Kasumi-1 (cell line): ENCODE results near the gene CREG2.
A peak's percentile ranks its signal among the peaks of the same experiment; 100 is the strongest.
"Not testable (repeated sequence)": the region's sequence is repeated elsewhere in the genome, so short reads cannot be mapped to it uniquely, and the experiment has no call there.

Source experiments
- DNase-seq, 2 experiments: peaks; one replicate each; lab custom pipeline; 2025; lab: John Stamatoyannopoulos, UW

The CREG2 gene

GRCh38 chr2:101371636-101372035, 15.7 kb downstream of the CREG2 start:
- no peak for DNase-seq

DNA sequence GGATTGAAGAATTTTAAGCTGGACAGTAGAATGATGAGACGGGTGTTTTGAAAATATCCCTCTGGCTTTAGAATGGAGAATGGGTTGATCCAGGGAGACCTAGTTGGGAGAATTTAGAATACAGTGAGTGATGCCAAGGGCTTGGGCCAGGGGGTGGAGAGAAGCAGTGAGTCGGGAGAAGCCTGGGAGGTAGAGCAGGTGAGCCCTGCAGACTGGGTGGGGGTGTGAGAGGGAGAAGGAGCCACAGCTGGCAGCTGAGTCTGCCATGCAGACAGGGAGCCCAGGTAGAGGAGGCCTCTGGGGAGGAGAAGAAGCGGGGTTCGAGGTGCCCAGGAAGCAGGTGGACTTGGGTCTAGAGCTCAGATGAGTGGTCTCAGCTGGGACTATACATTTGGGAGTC, 18.2 kb downstream of the CREG2 start:
- no peak for DNase-seq

- DNase-seq: no peak
Observed at GRCh38 chr2:101368376-101368775, 18.9 kb downstream of the CREG2 start.

GRCh38 chr2:101367508-101367907, 19.8 kb downstream of the CREG2 start:
- DNase-seq: no peak

DNA sequence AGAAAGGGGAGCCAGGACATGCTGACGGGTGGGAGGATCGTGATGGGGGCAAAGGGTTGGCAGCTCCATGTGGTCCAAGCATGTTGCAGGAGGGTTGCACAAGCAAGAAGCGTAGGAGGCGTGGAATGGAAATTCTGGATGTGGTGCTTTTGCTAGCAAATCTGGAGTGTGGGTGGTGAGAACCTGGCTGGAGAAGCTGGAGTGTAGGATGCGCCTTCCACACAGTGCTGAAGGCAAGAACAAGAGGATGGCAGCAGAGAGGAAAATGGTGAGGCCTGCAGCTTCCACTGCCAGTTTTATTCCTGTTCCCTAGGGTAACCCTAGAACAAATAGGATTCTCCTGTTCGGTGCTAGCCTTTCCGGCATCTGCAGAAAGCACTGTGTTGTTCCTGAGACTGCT, 22.4 kb downstream of the CREG2 start:
- no peak for DNase-seq

DNA sequence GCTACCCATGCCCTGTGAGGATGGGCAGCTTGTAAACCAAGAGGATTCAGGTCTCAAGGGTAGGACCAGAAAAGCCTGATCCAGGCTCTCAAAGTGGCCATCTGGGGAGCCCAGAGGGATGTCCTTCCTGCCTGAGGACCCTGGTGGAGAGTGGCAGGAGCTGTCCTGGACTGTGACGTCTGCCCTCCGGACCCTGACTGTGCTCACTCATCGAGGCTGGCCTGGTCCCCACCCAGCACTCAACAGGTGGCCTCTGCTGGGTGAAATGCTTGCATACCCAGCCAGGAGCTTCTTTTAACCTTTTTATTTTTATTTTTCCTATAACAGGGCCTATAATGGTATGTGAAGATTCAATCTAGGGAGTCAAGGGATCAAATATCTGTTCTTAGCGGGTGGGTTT, 24.5 kb downstream of the CREG2 start:
- DNase-seq: no peak

DNA sequence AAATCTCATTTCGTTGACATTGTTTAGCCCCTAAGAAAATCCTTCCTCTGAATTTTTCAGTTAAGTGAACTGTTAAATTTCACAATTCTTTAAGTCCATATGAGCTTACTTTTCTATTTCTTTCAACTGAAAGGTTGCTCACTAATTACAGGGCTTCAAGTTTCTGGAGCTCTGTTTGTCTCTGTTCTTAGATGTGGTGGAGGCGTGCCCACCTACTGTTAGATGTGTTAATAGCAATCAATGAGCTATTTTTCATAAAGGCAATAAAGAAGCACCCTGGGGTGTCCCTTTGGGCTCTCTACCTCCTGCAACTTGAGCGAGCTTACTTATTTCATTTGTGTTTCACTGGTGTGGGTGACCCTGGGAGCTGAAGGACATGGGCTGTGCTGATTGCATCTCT, 25.0 kb downstream of the CREG2 start:
- no peak for DNase-seq

- no peak for DNase-seq
Observed at GRCh38 chr2:101361522-101361921, 25.8 kb downstream of the CREG2 start.

DNA sequence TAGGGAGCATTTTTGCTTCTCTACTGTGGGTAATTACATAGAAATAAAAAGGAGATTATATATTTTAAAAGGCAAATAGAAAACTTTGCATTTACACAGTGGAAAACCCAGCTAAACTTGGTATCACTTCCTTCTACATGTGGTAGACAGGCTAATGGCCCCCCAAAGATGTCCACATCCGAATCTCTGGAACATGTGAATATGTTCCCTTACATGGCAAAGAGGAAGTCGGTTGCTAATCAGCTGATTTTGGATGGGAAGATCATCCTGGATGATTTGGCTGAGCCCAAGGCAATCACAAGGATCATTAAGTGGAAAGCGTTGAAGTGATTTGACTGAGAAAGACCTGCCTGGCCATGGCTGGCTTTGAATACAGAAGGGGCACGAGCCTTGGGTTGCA, 26.2 kb downstream of the CREG2 start:
- no peak for DNase-seq

DNA sequence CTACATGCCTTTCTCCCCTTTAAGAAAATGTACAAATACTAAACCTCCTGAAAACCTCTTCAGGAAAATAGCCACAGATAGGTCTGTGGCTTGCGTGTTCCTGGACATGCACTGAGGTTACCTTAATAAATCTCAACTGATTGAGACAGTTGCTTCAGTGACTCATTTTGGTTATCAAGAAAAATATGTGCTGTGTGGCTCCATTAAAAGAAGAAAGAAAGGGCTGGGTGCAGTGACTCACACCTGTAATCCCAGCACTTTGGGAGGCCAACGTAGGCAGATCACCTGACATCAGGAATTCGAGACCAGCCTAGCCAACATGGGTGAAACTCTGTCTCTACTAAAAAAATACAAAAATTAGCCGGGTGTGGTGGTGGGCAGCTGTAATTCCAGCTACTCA, 27.1 kb downstream of the CREG2 start:
- no peak for DNase-seq

DNA sequence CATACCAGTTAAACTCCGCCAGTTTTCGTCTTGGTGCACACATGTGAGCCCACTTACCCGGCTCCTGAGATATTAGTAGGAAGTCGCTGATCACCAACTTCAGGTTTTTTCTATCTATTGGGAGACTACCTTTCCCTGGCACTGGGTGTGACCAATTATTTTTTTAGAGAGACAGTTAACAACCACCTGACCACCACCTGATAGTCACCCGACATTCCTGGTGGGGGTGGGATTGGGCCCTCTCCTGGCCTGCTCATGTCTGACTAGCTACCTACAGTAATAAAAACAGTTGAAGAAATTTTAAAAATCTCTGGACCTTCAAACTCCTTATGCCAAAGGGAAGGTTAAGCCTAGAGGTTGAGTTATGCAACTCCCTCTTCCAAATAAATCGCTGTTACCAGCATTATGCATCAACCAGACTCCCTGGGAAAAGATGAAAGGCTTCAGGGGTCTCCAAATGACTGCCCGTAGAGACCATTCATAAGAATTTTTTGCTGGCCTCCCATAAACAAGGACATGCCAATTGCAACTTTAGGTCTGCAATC, 27.8 kb downstream of the CREG2 start:
- DNase-seq: no peak

GRCh38 chr2:101357376-101357775, 29.9 kb downstream of the CREG2 start:
- DNase-seq: no peak

DNA sequence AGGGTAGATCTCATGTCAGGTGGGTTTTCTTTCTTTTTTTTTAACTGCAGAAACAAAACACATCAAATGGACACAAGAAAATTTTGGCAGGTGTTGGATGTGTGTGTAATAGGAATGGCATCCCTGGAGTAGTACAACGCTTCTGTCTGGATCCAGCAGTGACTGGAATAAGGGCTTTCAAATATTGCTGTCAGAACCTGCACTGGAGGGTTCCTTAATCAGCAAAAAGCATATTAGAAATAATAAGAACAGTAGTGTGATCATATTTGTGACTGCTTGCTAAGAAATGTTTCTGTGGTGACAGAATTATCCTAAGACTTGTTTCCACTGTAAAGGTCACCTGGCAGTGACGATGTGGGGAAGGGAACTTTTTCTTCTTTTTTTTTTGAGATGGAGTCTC, 30.8 kb downstream of the CREG2 start:
- DNase-seq: no peak

GRCh38 chr2:101356055-101356454, 31.2 kb downstream of the CREG2 start:
- no peak for DNase-seq

- no peak for DNase-seq
Observed at GRCh38 chr2:101355401-101356054, 31.8 kb downstream of the CREG2 start.

DNA sequence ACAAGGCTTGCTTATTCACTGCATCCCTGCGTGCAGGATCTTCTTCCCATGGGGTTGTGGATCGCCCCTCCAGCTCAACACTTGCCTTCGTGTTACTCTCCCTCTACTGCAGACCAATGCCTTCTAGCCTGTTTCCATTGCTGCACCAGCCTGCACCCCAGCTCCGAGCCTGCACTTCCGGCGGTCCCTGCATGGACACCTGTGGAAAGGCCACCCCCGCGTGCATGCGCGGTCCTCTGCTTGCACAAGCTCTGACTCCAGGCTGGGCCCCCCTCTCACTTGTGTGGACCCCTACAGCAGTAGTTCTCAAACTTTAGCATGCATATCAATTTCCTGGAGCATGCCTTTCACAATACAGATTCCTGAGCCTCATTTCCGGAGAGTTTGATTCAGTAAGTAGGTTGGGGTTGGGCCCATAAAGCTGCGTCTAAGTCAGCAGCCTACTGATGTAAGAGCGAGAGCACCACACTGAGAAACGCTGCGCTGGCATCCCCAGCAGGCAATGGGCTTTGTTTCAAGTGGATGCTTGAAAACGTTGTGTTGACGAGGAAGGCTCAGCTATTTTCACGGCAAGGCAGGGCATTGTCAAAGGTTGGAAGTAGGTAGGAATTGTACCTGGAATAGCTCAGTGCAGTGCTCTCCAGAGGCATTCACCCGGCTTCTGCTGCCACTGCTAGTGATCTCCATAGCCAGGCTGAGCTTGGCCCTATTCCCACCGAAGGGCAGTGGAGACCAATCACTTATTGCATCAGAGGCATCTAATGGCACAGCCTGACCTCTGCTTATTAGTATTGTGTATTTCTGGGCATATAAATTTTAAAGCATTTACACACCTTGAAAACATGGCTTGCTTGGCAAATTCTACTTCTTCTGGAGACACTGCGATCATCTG, 32.6 kb downstream of the CREG2 start:
- no peak for DNase-seq

- not testable (repeated sequence) for DNase-seq
Observed at GRCh38 chr2:101352631-101353030, 34.7 kb downstream of the CREG2 start.

DNA sequence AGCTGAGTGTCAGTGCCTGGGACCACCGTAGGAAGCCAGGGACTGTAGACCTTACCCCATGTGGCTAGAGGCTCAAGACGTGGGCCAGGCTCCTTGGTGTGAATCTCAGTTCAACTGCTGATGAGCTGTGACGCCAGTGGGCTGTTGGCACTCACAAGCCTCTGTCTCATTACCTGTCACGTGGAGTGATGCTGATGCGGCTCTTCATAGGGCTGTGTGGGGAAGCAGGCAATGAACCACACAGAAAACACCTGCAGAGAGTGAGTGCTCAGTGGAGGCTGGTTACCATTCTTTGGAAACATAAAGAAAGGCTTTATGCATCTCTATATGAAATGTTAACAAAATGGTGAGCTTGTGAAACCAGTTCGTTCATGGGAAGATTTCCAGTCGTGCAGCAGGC, 36.1 kb downstream of the CREG2 start:
- DNase-seq: no peak

DNA sequence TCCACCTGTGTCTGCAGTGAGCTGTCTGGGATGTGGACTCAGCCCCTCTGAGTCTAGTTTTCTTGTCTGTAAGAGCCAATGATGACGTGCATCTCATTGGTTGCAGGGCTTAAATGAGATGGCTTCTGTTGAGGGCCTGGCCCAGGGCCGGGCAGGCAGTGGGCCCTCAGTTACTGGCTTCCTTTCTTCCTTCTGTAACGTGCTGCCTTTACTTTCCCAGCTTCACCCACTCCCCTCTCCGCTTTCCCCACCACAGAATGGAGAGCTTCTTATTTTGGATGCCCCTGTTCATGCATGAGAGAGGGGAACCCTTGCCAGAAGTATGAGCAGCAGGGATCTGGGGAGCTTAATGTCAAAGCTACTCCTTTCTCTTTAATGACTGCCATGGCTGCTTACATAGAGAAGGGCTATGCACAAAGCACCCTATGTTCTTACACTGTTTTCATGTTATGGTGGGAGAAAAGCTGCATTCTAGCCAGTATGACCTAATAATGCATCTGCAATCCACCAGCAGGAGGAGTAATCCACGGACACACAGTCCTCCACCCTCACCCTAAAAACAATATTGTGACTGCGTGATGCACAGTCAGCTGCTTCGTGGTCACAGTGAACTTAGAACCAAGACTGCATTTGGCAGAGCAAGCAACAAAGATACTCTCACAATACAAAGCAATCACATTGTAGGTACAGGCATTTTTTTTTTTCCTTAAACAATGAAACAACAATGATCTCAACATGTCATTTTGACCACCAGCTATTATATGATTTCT, 37.2 kb downstream of the CREG2 start:
- DNase-seq: peak in 1 of 2 experiments; percentile 19

DNA sequence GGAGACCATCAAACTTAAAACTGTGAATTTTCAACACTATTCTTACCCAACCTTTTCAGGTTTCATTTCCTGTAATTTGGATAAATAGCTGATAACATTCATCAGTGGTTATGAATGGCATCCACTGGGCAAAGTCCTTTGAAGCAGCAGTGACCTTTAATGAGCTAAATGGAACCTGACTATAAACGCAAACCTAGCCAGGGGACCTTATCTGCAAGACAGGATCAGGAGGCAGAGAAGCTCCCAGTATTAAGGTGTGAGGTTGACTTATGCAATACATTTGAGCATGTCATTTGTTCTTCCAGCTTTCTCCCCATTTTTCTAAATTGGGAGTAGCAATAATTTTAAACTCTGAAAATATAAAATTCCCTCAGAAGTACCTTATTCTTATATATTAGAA, 38.4 kb downstream of the CREG2 start:
- DNase-seq: no peak

GRCh38 chr2:101346909-101347308, 40.4 kb downstream of the CREG2 start:
- DNase-seq: no peak

DNA sequence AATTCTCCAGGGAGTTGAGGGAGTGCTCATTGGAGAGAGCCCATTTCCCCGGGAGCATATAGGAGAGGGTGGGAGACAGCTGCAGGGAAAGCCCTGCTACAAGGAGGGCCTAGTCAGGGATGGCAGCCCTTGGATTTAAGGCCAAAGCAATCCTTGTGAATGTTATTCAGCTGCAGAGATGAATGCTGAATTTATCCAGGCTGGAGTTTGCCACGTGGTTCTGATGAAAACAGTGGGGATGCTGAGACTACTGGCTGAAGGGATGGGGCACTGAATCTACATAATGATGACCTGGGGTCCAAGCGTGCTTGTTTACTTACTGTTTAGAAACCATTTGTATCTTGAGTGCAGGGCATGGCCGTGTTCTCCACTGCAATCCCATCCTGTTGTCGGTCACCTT, 43.2 kb downstream of the CREG2 start:
- no peak for DNase-seq

GRCh38 chr2:101342625-101343008, 44.7 kb downstream of the CREG2 start:
- no peak for DNase-seq
